ENCODE data around the gene CRTC3. TPM values are rescaled to one million over a fixed set of nuclear protein-coding genes. Genes with fewer than 3 reads are reported as not detected.

Gene CRTC3
- total RNA-seq, 1 donor from 2014 or later, result 49.0 TPM

DNA sequence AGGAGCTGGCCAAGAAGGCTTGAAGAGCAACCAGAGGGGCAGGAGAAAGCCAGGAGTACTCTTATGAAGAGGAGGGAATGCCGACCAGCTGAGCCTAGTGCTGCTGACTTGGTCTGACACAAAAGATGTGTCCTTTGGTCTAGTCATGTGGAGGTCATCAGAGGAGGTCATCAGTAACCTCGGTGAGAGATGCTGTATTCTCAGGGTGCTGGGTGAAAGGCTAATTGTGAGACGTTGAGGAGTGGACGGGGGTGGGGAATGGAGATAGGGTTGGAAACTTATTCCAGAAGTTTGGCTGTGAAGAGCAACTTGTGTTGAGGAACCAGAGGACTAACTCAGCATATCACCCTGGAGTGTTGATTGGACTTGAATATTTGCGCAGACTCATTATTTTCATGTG lies 5.5 kb downstream of the CRTC3 start:
- Histone ChIP-seq H3K9me3 (no peaks in the 10 kb centered on the region), H3K27ac (no peak overlapping the region), H3K27me3 (no peaks in the 10 kb centered on the region), H3K4me1 (peaks cover 37% of the 10 kb centered on the region), H3K36me3 (peaks cover 5% of the 10 kb centered on the region), H3K4me3 (no peak overlapping the region)
- TF ChIP-seq, protein P1, sequence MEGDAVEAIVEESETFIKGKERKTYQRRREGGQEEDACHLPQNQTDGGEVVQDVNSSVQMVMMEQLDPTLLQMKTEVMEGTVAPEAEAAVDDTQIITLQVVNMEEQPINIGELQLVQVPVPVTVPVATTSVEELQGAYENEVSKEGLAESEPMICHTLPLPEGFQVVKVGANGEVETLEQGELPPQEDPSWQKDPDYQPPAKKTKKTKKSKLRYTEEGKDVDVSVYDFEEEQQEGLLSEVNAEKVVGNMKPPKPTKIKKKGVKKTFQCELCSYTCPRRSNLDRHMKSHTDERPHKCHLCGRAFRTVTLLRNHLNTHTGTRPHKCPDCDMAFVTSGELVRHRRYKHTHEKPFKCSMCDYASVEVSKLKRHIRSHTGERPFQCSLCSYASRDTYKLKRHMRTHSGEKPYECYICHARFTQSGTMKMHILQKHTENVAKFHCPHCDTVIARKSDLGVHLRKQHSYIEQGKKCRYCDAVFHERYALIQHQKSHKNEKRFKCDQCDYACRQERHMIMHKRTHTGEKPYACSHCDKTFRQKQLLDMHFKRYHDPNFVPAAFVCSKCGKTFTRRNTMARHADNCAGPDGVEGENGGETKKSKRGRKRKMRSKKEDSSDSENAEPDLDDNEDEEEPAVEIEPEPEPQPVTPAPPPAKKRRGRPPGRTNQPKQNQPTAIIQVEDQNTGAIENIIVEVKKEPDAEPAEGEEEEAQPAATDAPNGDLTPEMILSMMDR (IDR thresholded peaks at IDR 0.05), result no peak
- ATAC-seq (no peak), DNase-seq (no peak)
- intact Hi-C loops (cut with DNase I), result no loop called here

- H3K9me3 ChIP-seq, result no peaks in the 10 kb centered on the region
- no peak for ATAC-seq
- H3K27me3 ChIP-seq, result no peaks in the 10 kb centered on the region
- intact Hi-C loops (cut with DNase I), result loop anchor here (10.0 kb wide), 1 partner anchor 45 kb away; no protein-coding TSS in a partner anchor
- peaks cover 22% of the 10 kb centered on the region for H3K36me3 ChIP-seq
- no peak overlapping the region for H3K4me3 ChIP-seq
- TF ChIP-seq, protein P1 (IDR thresholded peaks at IDR 0.05), result no peak
- no peak for DNase-seq
- H3K27ac ChIP-seq, result no peak overlapping the region
- peaks cover 10% of the 10 kb centered on the region for H3K4me1 ChIP-seq
Measured at GRCh38 chr15:90539789-90540188, 10.1 kb downstream of the CRTC3 start.

- intact Hi-C loops (cut with DNase I), result loop anchor here (10.0 kb wide), 1 partner anchor 46 kb away; no protein-coding TSS in a partner anchor
- no peak for ATAC-seq
Measured at GRCh38 chr15:90540768-90541167, 11.0 kb downstream of the CRTC3 start.

DNA sequence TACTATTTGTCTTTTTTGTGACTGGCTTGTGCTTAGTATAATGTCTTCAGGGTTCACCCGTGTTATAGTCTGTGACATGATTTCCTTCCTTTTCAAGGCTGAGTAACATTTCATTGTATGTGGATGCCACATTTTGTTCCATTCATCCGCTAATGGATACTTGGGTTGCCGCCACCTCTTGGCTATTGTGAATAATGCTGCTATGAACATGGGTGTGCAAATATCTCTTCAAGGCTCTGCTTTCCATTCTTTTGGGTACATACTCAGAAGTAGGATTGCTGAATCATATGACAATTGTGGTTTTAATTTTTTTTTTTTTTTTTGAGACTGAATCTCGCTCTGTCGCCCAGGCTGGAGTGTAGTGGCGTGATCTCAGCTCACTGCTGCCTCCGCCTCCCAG lies 15.4 kb downstream of the CRTC3 start:
- TF ChIP-seq, protein P1 (IDR thresholded peaks at IDR 0.05), result no peak
- no peak overlapping the region for H3K4me3 ChIP-seq
- no peaks in the 10 kb centered on the region for H3K9me3 ChIP-seq
- DNase-seq (no peak), ATAC-seq (no peak)
- no peaks in the 10 kb centered on the region for H3K4me1 ChIP-seq
- no peaks in the 10 kb centered on the region for H3K27me3 ChIP-seq
- intact Hi-C loops (cut with DNase I), result loop anchor here (10.0 kb wide), 1 partner anchor 50 kb away; no protein-coding TSS in a partner anchor
- no peak overlapping the region for H3K27ac ChIP-seq
- H3K36me3 ChIP-seq, result peaks cover 25% of the 10 kb centered on the region

More at GRCh38 chr15:90540768-90541167, 11.0 kb downstream of the CRTC3 start:
- Histone ChIP-seq H3K27me3 (no peaks in the 10 kb centered on the region), H3K4me3 (no peak overlapping the region), H3K27ac (no peak overlapping the region), H3K36me3 (peaks cover 22% of the 10 kb centered on the region), H3K9me3 (no peaks in the 10 kb centered on the region), H3K4me1 (peaks cover 9% of the 10 kb centered on the region)
- no peak for DNase-seq
- TF ChIP-seq, protein P1 (IDR thresholded peaks at IDR 0.05), result no peak

- DNase-seq, result no peak
- Histone ChIP-seq H3K27me3 (no peaks in the 10 kb centered on the region), H3K27ac (no peak overlapping the region), H3K4me1 (peaks cover 4% of the 10 kb centered on the region), H3K36me3 (peaks cover 14% of the 10 kb centered on the region), H3K9me3 (no peaks in the 10 kb centered on the region), H3K4me3 (no peak overlapping the region)
- ATAC-seq, result peak; percentile 69
- intact Hi-C loops (cut with DNase I), result loop anchor here (10.0 kb wide), 1 partner anchor 53 kb away; no protein-coding TSS in a partner anchor
- TF ChIP-seq, protein P1 (IDR thresholded peaks at IDR 0.05), result no peak
Measured at GRCh38 chr15:90547540-90547939, 17.8 kb downstream of the CRTC3 start.

DNA sequence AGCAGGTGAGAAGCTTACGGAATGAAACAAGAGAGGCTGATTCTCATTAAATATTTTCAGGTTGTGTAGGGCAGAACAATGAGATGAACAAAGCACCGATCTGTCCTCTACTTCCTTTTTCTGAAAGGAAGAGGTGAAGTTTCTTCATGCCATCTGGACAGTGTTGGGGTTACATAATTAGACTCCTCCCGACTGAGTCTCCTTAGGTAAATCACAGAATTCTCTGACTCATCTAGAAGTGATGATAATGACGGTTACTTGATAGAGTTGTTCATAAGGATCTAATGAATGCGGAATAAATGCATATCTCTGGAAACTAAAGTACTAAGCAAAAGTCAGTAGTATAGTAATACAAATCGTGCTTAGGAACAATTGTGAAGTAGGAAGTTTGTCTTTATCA lies 21.2 kb downstream of the CRTC3 start:
- Histone ChIP-seq H3K4me1 (peaks cover 22% of the 10 kb centered on the region), H3K36me3 (peaks cover 6% of the 10 kb centered on the region), H3K9me3 (no peaks in the 10 kb centered on the region), H3K4me3 (no peak overlapping the region), H3K27ac (no peak overlapping the region), H3K27me3 (no peaks in the 10 kb centered on the region)
- TF ChIP-seq, protein P1 (IDR thresholded peaks at IDR 0.05), result no peak
- DNase-seq, result no peak
- ATAC-seq, result peak; percentile 45
- intact Hi-C loops (cut with DNase I), result no loop called here
